GM21515 (cell line): Measurements from ENCODE around the gene FGF13.

ENCODE experiments used
- ATAC-seq: cut with Tn5 transposase; IDR thresholded peaks from one replicate; pipeline ENCODE4 v1.9.1; 2021; ENCODE audit not compliant: unreplicated experiment

Gene FGF13

DNA sequence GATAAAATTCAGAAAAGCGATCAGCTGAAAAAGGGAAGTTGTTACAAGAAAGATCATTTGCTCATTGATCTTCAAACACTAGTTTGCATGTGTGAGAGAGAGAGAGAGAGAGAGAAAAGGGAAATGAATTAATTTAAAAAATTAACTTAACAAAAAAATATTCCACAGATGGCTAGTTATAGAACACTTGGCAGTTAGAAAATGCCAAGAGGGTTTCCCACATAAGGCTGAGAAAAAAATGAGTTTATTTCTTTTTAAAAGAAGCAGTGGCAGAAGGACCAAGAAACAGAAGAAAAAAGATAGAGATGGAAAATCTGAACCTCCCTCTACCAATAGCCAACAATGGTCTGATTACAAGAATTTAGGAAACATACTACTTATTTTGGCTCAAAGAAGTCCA, 47.1 kb downstream of the FGF13 start:
- no peak for ATAC-seq

DNA sequence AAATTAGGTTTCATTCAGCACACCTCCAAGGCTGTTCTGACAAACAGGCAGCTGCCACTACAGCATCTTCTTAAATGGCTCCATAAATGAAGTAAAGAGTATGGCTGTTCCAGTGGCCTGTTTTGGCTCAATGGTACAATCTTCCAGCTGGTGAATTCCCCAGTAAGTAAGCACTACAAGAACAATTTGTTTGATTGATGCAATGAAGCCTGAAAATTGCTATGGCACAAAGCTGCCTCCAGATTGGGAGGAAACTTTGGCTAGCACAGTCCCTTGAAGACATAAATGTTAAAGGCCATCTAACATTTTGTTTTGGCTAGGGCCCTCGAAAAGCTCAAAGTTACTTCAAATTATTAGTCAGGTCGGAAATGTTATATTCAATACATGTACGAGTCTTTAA, 47.5 kb downstream of the FGF13 start:
- ATAC-seq: no peak

DNA sequence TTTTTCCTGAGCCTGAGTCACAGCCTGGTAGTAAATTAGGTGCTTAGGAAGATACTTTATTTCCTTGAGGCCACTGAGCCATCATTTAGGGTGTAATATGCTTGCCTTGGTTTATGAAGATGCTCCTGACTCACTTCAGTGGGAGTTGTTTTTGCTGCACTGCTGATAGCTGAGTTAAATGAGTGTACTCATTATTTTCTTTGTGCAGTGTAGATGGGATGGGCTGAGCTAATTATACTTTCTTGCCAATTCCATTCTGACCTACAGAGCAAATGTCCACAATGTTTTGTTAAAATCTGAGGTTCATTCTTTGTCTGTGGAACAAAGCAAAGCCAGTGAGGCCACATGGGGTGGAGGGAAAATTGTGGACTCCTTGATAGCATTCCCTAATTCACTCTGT, 60.0 kb downstream of the FGF13 start:
- ATAC-seq: no peak

DNA sequence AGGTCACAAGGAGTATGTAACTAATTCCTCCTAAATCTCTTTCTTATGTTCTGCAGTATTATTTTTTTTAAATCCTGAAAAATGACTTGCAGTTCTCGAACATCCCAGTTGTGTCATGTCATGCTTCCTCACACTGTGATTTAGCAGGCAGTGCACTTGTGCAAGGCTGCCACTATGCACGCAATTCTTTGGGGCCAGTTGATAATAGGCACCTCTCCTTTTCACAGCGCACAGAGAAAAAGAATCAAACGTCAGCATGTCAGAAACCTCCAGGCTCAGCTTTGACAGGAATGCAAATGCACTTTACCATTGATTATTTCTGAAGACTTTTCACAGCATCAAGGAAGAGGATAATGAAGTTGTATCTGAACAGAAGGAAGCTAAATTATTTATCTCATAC, 62.9 kb downstream of the FGF13 start:
- no peak for ATAC-seq

DNA sequence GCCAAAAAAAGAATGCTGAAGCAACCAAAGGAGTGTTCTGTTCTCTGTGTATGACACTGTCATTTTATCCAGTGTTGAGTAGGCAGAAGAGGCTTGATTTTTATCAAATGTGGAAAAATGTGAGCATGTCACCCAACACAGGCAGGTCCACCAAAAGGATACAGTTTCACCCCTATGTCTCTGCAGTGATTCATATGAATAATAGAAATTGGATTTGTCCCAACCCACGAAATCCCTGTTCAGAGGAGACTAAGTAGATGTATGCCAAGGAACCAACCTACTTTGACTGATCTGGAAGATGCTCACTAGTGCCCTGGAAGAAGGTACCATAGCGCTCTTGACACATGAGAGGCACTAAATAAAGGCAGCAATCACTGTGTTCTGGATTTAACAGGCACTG, 72.5 kb downstream of the FGF13 start:
- no peak for ATAC-seq
